GM19043 (cell line): ENCODE results near the gene TXNRD2.
"Not testable (repeated sequence)": the region's sequence is repeated elsewhere in the genome, so short reads cannot be mapped to it uniquely, and the experiment has no call there.

Experiments used
- ATAC-seq: cut with Tn5 transposase; IDR thresholded peaks from one replicate; pipeline ENCODE4 v1.9.1; 2021; ENCODE audit warnings: low read depth; ENCODE audit not compliant: unreplicated experiment

Gene TXNRD2

DNA sequence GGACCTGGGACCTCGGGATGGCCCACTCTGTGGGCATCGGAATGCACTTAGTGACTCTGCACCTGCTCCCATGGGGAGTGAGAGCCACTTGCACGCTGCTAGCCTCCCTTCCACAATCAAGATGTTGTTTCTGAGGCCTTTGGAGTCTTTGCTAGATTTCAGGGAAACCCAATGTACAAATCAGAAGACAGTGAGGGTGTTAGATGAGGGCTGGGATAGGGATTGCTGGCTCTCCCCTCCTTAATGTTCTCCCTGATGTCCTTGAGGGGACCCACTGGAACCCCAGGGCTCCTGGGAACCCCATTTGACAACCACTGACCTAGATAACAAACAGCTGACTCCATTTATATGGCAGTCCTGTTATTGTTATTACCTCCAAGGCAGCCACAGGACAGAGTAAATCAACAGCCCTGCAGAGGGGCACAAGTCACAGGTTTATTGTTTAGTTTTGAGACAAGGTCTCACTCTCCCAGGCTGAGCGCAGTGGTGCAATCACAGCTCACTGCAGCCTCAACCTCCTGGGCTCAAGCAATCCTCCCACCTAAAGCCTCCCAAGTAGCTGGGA, 31.4 kb downstream of the TXNRD2 start:
- no peak for ATAC-seq

DNA sequence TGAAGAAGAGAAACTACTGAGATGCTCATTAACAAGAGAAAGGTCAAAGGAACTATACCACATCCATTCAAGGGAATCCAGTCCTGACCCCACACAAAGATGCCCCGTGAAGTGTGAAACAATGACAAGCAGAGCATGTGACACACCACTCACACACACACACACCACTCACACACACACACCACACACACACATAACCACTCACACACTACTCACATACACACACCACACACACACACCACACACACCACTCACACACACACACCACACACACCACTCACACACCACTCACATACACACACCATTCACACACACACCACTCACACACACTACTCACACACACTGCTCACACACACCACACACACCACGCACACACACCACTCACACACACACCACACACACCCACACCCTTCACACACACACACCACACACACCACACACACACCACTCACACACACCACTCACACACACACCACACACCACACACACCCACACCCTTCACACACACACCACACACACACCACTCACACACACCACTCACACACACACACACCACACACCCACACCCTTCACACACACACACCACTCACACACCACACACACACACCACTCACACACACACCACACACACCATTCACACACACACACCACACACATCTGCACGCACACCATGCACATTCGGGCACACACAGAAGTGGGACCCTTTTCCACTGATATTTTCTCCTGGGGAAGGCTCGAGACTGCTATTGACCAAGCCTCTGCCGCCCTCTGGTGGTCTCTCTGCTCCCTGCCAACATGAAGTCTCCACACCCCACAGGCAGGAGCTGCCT, 32.1 kb downstream of the TXNRD2 start:
- ATAC-seq, result no peak

DNA sequence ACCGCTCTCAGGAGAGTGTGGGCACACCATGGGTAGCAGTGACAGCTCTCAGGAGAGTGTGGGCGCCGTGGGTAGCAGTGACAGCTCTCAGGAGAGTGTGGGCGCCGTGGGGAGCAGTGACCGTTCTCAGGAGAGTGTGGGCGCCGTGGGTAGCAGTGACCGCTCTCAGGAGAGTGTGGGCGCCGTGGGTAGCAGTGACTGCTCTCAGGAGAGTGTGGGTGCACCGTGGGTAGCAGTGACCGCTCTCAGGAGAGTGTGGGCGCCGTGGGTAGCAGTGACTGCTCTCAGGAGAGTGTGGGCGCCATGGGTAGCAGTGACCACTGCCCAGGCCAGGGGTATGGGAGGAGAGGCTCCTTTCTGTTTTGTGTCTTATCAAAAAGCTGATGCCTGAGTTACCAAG, 33.7 kb downstream of the TXNRD2 start:
- ATAC-seq, result not testable (repeated sequence)

DNA sequence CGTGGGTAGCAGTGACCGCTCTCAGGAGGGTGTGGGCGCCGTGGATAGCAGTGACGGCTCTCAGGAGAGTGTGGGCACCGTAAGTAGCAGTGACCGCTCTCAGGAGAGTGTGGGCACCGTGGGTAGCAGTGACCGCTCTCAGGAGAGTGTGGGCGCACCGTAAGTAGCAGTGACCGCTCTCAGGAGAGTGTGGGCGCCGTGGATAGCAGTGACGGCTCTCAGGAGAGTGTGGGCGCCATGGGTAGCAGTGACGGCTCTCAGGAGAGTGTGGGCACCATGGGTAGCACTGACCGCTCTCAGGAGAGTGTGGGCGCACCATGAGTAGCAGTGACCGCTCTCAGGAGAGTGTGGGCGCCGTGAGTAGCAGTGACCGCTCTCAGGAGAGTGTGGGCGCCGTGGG, 34.8 kb downstream of the TXNRD2 start:
- ATAC-seq, result not testable (repeated sequence)

DNA sequence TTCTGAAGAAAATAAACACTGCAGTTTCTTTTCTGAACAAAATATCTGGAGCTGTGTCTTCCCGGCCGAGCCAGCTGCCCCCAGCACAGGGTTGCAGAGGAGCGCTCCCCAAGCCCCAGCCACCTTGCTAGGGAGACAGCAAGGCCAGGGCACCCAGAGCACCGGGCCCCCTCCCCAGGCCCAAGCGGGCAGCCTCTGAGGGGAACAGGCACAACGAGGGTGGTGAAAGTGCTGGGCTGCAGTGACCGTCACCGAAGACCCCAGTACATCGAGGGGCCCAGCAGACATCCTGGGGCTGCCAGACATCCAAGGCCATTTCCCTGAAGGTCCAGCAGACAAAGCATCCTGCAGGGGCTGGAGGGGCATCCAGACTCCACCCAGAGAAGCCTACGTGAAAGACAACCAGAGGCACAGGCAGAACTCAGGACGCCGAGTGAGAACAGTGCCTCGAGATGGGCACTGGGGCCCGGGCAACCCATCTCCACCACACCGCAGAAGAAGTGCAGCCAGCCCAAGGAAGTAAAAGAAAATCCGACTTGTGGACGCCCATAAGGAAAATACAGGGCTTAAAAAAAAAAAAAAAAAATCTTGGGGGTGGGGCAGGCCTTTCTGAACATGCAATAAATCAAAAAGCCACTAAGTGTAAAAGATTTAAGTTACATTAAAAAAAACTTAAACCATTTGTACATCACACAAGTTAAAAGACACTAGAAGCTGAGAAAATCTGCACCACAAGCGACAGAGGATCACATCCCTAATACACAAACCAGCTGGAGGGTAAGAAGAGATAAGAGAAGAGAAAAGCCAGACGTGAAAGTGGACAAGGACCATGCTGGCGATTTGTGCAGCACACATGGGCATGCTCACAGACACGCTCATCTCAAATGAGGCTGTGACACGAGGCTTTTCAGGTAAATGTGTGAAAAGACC, 36.0 kb downstream of the TXNRD2 start:
- ATAC-seq, result no peak

DNA sequence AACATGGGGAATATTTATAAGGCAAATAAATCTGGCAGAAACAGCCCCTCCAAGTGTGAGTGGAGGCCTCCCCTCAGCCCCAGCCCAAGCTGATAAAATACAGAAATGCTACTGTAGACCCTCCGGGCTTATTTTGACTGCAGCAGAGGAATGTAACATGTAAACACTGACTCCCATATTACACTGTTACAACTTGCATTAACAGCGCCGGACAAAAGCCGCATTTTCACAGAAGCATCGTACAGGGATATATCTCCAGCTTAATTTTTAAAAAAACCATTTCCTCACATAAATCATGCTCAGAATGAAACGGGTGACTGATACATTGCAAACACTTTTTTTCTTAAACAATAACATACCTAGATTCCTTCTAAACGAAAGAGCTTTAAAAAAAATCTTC, 36.7 kb downstream of the TXNRD2 start:
- ATAC-seq, result no peak

DNA sequence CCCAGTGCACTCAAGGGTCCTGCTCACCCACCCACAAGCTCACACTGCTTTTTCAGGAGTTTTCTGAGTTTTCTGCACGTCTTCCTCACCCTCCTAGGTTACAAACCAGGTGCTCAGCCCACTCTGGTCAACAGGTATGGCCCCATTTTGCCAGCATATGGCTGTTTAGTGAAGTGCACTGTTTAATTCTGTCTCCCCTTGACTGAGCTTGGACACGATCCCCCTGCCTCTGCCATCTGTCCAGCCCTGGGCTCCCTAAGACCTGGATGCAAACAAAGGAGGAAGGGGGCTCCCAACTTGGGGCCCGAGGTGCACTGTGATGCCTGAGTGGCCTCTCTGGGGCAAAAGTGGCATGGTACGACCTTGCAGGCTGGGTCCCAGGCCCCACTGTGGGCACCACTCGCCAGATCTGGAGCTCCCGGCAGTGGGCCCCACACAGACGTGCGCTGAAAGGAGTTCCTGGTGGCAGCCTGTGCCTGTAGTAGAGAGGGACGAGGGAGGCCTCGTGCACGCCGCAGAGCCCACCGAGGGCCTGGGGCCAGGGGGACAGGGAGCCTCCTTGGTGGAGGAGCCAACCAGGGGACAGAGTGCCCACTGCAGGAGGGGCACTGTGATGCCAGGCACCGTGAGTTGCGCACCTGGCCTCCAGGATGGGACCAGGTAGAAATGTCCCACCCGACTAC, 37.3 kb downstream of the TXNRD2 start:
- ATAC-seq, result no peak

DNA sequence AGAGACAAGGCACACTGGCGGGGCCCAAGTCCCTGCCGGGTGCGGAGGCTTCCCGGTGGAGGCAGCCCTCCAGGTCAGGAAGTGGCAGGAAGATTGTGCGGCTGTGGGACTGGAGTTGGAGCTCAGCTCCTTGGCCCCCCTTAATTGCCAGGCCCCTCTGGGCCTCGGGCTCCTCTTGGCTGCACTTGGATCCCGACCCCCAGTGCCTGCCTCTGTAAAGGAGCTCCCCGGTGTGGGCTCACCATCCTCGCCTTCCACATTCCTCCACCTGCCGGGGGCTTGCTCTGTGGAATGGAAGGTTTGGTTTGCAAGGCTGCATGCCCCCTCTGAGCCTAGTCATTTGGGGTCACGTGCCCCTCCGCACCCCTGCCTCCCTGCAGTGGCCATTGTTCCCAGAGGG, 38.1 kb downstream of the TXNRD2 start:
- ATAC-seq, result no peak

DNA sequence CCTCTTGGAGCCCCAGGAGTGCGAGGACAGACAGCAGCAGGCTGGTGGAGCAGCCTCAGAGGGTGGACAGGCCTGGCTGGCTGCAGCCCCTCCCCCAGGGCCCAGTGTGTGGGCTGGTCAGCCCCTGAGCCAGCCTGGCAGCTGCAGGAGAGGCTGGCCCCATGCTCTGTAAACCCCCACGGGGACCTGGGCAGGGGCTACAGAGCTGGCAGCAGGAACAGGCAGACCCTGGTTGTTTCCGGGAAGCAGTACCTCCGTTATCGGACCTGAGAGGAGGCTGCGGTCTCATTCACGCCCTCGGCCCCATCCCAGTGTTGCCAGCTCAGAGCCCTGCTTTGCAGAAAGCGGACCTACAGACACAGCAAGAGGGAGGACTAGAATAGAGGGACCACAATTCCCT, 38.6 kb downstream of the TXNRD2 start:
- no peak for ATAC-seq

DNA sequence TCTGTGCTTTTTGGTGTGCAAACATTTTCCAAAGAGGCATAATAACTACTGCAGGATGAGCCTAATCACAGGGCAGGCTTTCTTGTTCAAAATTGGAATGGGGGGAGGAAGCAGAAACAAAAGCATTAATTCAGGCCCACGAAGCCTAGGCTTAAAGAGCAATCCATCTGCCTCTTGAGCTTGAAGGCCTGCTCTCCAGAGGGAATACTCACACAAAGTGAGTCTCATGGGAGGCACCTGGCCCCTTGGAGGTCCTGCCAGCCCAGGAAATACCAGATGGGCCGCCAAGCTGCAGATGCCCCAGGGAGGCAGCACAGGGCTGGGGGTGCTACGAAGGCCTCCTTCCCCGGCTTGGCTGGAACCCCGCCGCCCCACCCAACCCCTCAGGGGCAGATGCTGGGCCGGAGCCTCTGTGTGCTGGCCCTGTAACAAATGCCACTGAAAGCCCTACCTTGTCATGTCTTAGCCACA, 39.3 kb downstream of the TXNRD2 start:
- ATAC-seq, result no peak

DNA sequence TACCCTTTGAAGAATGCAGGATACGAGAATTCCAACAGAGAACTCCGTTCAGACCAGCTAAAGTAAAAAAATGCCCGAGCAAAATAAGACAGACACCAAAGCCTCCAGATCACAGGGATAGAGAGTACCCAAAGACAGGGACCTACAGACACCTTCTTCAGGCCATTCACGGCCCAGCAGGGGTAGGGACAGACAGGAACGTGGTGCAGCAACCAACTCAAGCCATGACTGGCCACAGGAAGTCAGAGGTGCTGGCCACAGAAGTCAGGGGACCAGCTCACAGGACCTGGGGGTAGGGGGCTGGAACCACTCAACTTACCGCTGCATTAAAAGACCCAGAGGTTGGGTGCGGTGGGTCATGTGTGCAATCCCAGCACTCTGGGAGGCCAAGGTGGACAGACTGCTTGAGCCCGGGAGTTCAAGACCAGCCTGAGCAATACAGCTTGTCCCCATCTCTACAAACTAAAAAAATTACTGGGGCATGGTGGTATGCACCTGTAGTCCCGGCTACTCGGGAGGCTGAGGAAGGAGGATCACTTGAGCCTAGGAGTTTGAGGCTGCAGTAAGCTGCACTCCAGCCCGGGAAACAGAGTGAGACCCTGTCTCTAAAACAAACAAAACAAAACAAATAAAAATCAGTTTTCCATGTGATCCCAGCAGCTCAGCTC, 39.9 kb downstream of the TXNRD2 start:
- no peak for ATAC-seq

DNA sequence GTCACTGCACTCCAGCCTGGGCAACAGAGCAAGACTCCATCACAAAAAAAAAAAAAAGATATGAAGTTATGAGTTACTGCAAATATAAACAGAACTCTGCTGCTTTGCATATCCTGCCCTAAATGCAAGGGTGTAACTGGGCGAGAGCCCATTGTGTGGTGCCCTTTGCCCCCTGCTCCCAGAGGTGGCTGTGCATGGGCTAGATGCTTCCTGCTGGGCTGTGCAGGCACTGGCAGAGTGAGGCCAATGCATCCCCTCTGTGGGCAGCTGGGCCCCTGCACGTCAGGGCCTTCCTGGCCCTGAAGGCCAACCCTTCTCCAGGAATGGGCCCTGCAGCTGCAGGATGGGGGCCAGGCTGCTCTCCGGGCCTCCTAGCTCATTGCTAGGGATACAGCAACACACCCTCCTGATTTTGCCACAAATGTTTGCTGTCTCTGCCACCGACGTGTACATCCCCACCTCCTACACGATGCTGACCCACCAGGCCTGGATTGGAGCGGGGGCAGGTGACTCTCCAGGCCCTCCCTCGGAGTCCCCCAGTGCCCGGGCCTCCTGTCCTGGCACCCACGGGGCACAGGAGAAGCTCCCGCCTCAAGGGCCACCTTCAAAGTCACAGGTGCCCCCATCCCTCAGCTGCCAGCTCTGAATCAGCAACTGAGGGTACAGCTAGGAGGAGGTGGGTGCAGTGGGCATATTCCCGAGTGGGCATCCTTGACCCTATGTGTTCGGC, 40.7 kb downstream of the TXNRD2 start:
- no peak for ATAC-seq

DNA sequence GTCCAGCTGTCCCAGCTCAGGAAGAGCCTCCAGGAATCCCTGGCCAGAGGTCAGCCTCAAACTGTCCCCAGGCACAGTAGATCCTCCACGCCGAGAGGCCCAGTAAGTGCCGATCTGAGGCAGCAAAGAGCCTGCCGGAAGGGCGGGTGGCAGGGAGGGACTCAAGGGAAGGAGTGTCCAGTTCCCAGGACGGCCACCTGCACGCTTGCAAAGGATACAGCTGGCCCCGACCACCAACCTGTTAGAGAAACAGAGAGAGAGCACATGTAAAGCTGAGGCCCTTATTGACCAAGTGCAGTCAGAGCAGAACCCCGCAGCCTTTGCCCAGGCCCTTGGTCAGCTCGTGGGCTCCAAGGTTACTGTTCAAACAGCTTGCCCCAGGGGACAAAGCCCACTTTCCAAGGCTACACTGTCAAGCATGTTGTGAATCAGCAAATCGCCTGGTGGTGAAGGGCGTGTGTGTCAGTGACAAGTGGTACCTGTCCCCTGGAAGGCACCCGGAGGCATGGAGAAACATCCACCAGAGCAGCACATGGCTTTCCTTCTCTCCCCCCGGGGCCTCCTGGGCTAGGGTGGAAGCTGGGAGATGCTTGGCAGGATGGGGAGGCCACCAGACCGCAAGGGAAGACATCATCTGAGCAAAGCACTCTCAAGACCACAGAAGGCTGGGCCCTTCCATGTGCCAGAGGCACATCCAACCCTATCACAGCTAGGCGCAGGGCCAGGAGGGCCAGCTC, 42.6 kb downstream of the TXNRD2 start:
- ATAC-seq, result no peak

DNA sequence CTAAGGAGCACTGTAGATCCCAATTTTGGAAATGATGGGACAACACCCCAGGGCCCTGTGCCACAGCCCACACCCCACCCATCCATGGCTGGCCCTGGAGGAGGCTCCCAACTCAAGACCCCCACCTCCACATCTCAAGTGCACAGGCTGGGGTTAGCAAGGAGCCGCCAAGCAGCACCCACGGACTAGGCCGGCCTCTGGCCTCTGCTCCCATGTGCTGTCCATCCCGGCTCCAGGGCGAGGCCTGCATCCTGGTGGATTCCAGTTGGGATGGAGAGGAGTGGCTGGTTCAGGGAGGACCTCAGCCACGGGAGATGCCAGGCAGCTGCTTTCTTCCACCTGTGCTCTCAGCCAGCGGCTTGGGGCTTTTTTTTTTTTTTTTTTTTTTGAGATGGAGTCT, 43.5 kb downstream of the TXNRD2 start:
- no peak for ATAC-seq

DNA sequence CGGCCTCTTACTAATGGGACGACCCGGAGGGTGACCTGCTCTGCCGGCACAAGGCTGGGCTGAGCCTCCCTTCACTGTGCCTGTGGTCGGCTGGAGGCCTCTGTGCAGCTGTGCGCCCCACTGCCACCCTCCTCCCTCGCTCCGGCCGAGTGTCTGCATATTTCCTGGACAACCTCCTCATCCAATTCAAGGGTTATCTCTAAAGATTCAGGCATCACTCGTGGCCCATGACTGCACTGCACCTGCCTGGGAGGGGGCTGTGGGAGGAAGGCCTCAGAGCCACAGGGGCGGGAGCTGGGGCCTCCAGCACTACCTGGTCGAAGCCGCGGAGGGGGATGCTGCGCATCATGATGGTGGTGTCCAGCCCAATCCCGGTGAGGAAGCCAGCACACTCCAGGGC, 43.9 kb downstream of the TXNRD2 start:
- no peak for ATAC-seq

DNA sequence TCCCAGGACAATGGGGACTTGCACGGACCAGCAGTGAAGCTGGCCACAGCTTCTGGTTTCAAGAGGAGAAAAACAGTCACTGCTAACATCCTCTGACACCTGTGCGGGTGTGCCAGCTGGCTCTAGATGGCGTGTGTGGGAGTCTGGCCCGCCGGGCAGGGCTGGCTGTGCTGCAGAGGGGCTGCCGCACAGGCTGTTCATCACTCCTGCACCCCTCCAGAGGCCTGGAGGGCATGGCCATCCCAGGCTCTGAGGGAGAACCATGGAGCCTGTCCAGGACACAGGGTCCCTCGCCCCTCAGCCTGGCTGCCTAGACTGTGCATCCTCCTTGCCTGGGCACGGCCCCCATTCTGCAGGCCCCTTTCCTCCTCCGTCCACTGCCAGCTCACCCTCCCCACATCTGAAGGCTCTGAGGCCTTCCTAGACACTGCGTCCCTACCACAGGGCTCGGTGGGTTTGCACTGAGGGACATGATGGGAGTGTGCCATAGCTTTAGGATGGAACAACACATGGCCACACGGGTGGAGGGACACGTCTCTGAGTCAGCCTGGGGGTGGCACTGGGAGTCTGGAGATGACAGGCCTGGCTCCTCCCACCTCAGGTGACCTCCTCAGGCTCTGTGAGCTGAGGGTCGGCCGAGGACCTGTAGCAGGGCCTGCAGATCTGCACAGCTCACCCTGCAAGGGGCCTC, 44.8 kb downstream of the TXNRD2 start:
- no peak for ATAC-seq

DNA sequence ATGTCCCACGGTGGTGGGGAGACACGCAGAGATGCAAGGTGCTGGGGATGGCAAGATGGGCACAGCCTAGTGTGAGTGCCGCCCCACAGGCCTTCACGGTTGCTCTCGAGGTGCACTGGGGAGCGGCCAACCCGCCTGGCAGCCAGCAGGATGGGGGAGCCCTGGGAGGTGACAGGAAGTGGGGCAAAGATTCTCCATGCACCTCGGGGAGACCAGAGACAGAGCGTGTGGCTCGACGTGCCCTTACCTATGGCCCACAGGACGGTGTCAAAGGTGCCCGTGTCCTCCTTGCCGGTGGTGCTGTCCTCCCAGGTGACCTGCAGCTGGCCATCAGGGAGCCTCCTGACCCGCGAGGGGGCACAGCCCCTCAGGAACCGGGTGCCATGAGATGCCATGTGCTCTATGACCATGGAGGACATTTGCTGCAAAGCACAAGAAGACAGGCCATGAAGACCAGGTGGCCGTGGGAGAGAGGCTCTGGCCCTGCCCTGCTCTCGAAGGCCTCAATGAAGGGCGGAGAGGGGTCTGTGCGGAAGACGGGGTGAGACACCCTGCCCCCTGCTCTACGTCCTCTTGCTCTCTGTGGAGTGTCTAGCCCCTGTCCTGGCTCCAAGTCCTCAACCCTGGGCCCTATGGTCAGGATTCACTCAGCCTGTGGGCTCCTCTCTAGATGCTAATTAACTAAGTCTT, 46.3 kb downstream of the TXNRD2 start:
- no peak for ATAC-seq

DNA sequence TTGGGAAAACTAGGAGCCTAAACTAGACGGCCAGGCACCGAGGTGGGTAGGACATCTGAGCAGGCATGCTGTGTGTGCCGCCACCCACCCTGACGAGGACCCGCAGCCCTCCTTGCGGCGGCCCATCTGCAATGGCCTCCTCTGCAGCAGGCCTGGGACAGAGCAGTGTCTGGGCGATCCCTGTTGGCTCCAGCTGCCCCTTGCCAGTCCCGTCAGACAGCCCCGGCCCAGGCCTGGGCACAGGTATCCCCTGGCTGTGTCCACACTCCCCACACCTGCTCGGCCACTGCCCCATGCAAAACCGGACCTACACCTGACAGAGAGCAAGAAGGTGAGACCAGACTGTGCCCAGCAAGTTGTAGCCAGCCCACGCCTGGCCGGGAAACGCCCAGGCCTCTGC, 48.3 kb downstream of the TXNRD2 start:
- ATAC-seq, result no peak
